Natural killer cell (primary cell): Measurements from ENCODE around the gene PXN. TPM values are rescaled to one million over a fixed set of nuclear protein-coding genes. Genes with fewer than 3 reads are reported as not detected.

Source experiments
- ATAC-seq, 3 donors: fragments of 150-1000 bp in 2 of 3; fragments of 200-7000 bp in 1 of 3; cut with Tn5 transposase; 1 replicate in 1 of 3; 2 replicates in 2 of 3; pipeline ENCODE4 v1.10.0; 2021; ENCODE audit warnings: mild to moderate bottlenecking in 2 of 3, moderate library complexity in 2 of 3
- DNase-seq, 2 donors: peaks; one replicate each; pipeline versions ENCODE4 v3.0.0 to v3.0.0-alpha.2; 2013 to 2021; ENCODE audit warnings: mixed read lengths in 1 of 2
- H3K27ac ChIP-seq: one replicate; pipeline ENCODE4 v1.5.1; 2013; ENCODE audit warnings: mild to moderate bottlenecking, low read length
- H3K27me3 ChIP-seq: one replicate; pipeline ENCODE4 v1.6.1; 2013; ENCODE audit warnings: low read length; ENCODE audit not compliant: control insufficient read depth, insufficient read depth
- H3K36me3 ChIP-seq: one replicate; pipeline ENCODE4 v1.6.1; 2013; ENCODE audit warnings: low read length; ENCODE audit not compliant: control insufficient read depth, insufficient read depth
- H3K4me1 ChIP-seq: one replicate; pipeline ENCODE4 v1.6.1; 2013; ENCODE audit warnings: low read length; ENCODE audit not compliant: control insufficient read depth, insufficient read depth
- H3K4me3 ChIP-seq: one replicate; pipeline ENCODE4 v1.5.1; 2013; ENCODE audit warnings: low read length
- H3K9me3 ChIP-seq: one replicate; pipeline ENCODE4 v1.6.1; 2013; ENCODE audit warnings: low read length; ENCODE audit not compliant: control insufficient read depth, insufficient read depth
- H3K27ac Mint-ChIP-seq, 2 donors: one replicate each; pipeline ENCODE4 v1.8.0; 2022; ENCODE audit warnings: mild to moderate bottlenecking in 2 of 2, mixed read lengths in 2 of 2, moderate library complexity in 1 of 2
- H3K27me3 Mint-ChIP-seq, 2 donors: one replicate each; pipeline ENCODE4 v1.8.0; 2022; ENCODE audit warnings: low read depth in 2 of 2, mixed read lengths in 2 of 2
- H3K36me3 Mint-ChIP-seq: one replicate; pipeline ENCODE4 v1.8.0; 2022; ENCODE audit warnings: mixed read lengths
- H3K4me1 Mint-ChIP-seq, 2 donors: one replicate each; pipeline ENCODE4 v1.8.0; 2022; ENCODE audit warnings: mixed read lengths in 2 of 2
- H3K4me3 Mint-ChIP-seq: one replicate; pipeline ENCODE4 v1.8.0; 2022; ENCODE audit warnings: mild to moderate bottlenecking, moderate library complexity, mixed read lengths
- H3K9me3 Mint-ChIP-seq, 2 donors: one replicate each; pipeline ENCODE4 v1.8.0; 2022; ENCODE audit warnings: mixed read lengths in 2 of 2
- WGBS: methylation state at CpG from one replicate; pipeline ENCODE4 v1.1.7; 2013; ENCODE audit warnings: missing lambda C conversion rate; ENCODE audit not compliant: insufficient coverage; 5-methylcytosine and 5-hydroxymethylcytosine counted together
- intact Hi-C: fragments of 100-400 bp; cut with micrococcal nuclease; formaldehyde crosslinking; loops from one replicate; pipeline ENCODE4 v1.14.2; 2022
- total RNA-seq, 4 donors: library from RNA; stranded (reverse); fragments of 120-200 nt in 1 of 4; gene quantifications; one replicate each; pipeline versions ENCODE4 v1.2.3 to v1.2.4, GENCODE V29; 2013 to 2022
- TF ChIP-seq, protein P1 (sequence below): fragments of 200-600 bp; IDR thresholded peaks from one replicate; pipeline ENCODE4 v1.8.0; 2022; ENCODE audit warnings: antibody characterized with exemption

PXN gene
- total RNA-seq, 3 donors from 2014 or later (not counting 1 experiment from before 2014, with no cell fraction given): 436 to 504 (median 478) TPM

DNA sequence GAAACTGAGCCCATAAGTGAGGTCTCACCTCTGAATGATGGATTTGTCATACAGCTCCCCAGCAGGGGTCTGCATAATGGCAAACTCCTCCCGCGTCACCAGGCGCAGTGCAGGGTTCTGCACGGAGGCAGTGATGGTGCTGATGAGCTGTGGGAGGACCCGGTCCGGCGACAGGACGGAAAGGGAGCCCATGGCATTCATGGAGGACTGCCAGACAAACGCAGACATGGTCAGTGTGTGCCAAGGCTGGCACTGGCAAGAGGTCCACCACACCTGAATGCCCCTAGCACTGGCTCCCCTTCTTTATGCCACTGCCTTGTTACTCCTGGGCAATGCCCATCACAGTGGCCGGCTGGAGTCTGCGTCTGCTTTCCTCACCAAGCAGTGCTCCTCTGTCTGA, 103.7 kb downstream of the PXN start:
- 96% methylated on average over 11 of the region's 11 CpGs for WGBS
- Mint-ChIP-seq H3K4me1 (no peaks in the 10 kb centered on the region), H3K36me3 (peaks cover 18% of the 10 kb centered on the region), H3K27me3 (no peaks in the 10 kb centered on the region), H3K4me3 (no peak overlapping the region), H3K9me3 (no peaks in the 10 kb centered on the region), H3K27ac (no peak overlapping the region)
- intact Hi-C loops: no loop called here
- H3K9me3 ChIP-seq: no peaks in the 10 kb centered on the region
- DNase-seq (no peak), ATAC-seq (no peak)
- no peak overlapping the region for H3K4me3 ChIP-seq
- H3K27me3 ChIP-seq: no peaks in the 10 kb centered on the region
- no peak overlapping the region for H3K27ac ChIP-seq
- H3K36me3 ChIP-seq: peaks cover 69% of the 10 kb centered on the region
- no peaks in the 10 kb centered on the region for H3K4me1 ChIP-seq
- TF ChIP-seq, protein P1, sequence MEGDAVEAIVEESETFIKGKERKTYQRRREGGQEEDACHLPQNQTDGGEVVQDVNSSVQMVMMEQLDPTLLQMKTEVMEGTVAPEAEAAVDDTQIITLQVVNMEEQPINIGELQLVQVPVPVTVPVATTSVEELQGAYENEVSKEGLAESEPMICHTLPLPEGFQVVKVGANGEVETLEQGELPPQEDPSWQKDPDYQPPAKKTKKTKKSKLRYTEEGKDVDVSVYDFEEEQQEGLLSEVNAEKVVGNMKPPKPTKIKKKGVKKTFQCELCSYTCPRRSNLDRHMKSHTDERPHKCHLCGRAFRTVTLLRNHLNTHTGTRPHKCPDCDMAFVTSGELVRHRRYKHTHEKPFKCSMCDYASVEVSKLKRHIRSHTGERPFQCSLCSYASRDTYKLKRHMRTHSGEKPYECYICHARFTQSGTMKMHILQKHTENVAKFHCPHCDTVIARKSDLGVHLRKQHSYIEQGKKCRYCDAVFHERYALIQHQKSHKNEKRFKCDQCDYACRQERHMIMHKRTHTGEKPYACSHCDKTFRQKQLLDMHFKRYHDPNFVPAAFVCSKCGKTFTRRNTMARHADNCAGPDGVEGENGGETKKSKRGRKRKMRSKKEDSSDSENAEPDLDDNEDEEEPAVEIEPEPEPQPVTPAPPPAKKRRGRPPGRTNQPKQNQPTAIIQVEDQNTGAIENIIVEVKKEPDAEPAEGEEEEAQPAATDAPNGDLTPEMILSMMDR: no peak

Other genes starting within 250 kb of the PXN start
- gene RAB35, start 149.0 kb downstream of the PXN start, total RNA-seq: 10 to 100 TPM; 65.0 to 85.9 (median 81.2) TPM
- 100 to 1,000 TPM; 119 to 141 (median 120) TPM for gene GCN1, start 71.0 kb downstream of the PXN start, total RNA-seq
- 100 to 1,000 TPM; 587 to 791 (median 689) TPM for gene RPLP0, start 64.6 kb downstream of the PXN start, total RNA-seq
- gene RNU4-2, start 26.2 kb upstream of the PXN start, total RNA-seq: over 10,000 TPM; 12,095 to 13,816 (median 12,822) TPM
- gene RNU4-1, start 27.5 kb upstream of the PXN start, total RNA-seq: 1,000 to 10,000 TPM in 2 of 3 donors, 100 to 1,000 TPM in 1; 768 to 1,610 (median 1,101) TPM
- 1 to 10 TPM; 2.0 to 2.1 (median 2.1) TPM for gene SIRT4, start 36.6 kb upstream of the PXN start, total RNA-seq
- gene PLA2G1B, start 62.0 kb upstream of the PXN start, total RNA-seq: under 1 TPM in 1 of 3 donors, not detected in 2; 0.52 TPM
- gene MSI1, start 103.4 kb upstream of the PXN start, total RNA-seq: not detected
- 100 to 1,000 TPM; 152 to 189 (median 163) TPM for gene COX6A1, start 172.4 kb upstream of the PXN start, total RNA-seq
- gene TRIAP1, start 180.7 kb upstream of the PXN start, total RNA-seq: 10 to 100 TPM; 21.3 to 25.8 (median 24.2) TPM
- 10 to 100 TPM; 16.5 to 22.8 (median 20.5) TPM for gene GATC, start 180.7 kb upstream of the PXN start, total RNA-seq
- 100 to 1,000 TPM; 175 to 191 (median 179) TPM for gene SRSF9, start 204.0 kb upstream of the PXN start, total RNA-seq
- gene DYNLL1, start 230.4 kb upstream of the PXN start, total RNA-seq: 100 to 1,000 TPM in 1 of 3 donors, 10 to 100 TPM in 2; 69.7 to 110 (median 77.2) TPM